Measurements from ENCODE around the gene ARHGAP33.
A peak's percentile ranks its signal among the peaks of the same experiment; 100 is the strongest.

Gene ARHGAP33

GRCh38 chr19:35775298-35776101 lies at the start of gene ARHGAP33:
TSS of gene ARHGAP33 (plus strand) at chr19:35775564. CDS start at chr19:35775659, 95 bp downstream.
- peak; percentile 85 for DNase-seq (ENCODE audit: low read depth)
- no peak for TF ChIP-seq CTCF (IDR thresholded peaks at IDR 0.05; ENCODE audit: control insufficient read depth, extremely low read depth, insufficient read depth)
- peak within 1 kb of the TSS; percentile 69 for H3K4me3 ChIP-seq (ENCODE audit: low read depth, low read length)

- DNase-seq (ENCODE audit: low read depth): no peak
- TF ChIP-seq CTCF (IDR thresholded peaks at IDR 0.05; ENCODE audit: control insufficient read depth, extremely low read depth, insufficient read depth): no peak
- H3K4me3 ChIP-seq (ENCODE audit: low read depth, low read length): no peak overlapping the region
Measured at GRCh38 chr19:35727053-35727955, 48.1 kb upstream of the ARHGAP33 start.

GRCh38 chr19:35727956-35728706 lies 47.2 kb upstream of the ARHGAP33 start:
- no peak for TF ChIP-seq CTCF (IDR thresholded peaks at IDR 0.05; ENCODE audit: control insufficient read depth, extremely low read depth, insufficient read depth)
- DNase-seq (ENCODE audit: low read depth): no peak
- H3K4me3 ChIP-seq (ENCODE audit: low read depth, low read length): no peak overlapping the region

GRCh38 chr19:35729021-35729420 lies 46.3 kb upstream of the ARHGAP33 start:
- no peak for DNase-seq (ENCODE audit: low read depth)
- TF ChIP-seq CTCF (IDR thresholded peaks at IDR 0.05; ENCODE audit: control insufficient read depth, extremely low read depth, insufficient read depth): no peak

GRCh38 chr19:35729763-35730162 lies 45.6 kb upstream of the ARHGAP33 start:
- TF ChIP-seq CTCF (IDR thresholded peaks at IDR 0.05; ENCODE audit: control insufficient read depth, extremely low read depth, insufficient read depth): no peak
- H3K4me3 ChIP-seq (ENCODE audit: low read depth, low read length): no peak overlapping the region
- DNase-seq (ENCODE audit: low read depth): no peak

More at GRCh38 chr19:35729021-35729420, 46.3 kb upstream of the ARHGAP33 start:
- no peak overlapping the region for H3K4me3 ChIP-seq (ENCODE audit: low read depth, low read length)

- no peak for DNase-seq (ENCODE audit: low read depth)
- H3K4me3 ChIP-seq (ENCODE audit: low read depth, low read length): no peak overlapping the region
- no peak for TF ChIP-seq CTCF (IDR thresholded peaks at IDR 0.05; ENCODE audit: control insufficient read depth, extremely low read depth, insufficient read depth)
Measured at GRCh38 chr19:35730326-35730725, 45.0 kb upstream of the ARHGAP33 start.

All from LNCaP clone FGC (cell line).